Activated B cell treated with CpG ODN at 0.5 μM for 24 hours (primary cell): ENCODE measurements around the gene VANGL1. TPM values are rescaled to one million over a fixed set of nuclear protein-coding genes. Genes with fewer than 3 reads are reported as not detected.

Experiments
- ATAC-seq: fragments of 200-7000 bp; cut with Tn5 transposase; one replicate; pipeline ENCODE4 v1.10.0; 2021; ENCODE audit warnings: low read depth, mild to moderate bottlenecking, moderate library complexity
- CTCF ChIA-PET: fragments of 350-600 bp; sonication (Branson Sonifier 250); formaldehyde crosslinking; loops from one replicate; lab custom pipeline; 2021; ENCODE audit warnings: antibody characterized with exemption; lab: Charles Lee
- POLR2A ChIA-PET: fragments of 350-600 bp; sonication (Branson Sonifier 250); formaldehyde crosslinking; loops from one replicate; lab custom pipeline; 2021; ENCODE audit warnings: antibody characterized with exemption; lab: Charles Lee
- DNase-seq: peaks from one replicate; pipeline ENCODE4 v3.0.0; 2022
- H3K27ac Mint-ChIP-seq: one replicate; pipeline ENCODE4 v1.8.0; 2020; ENCODE audit warnings: mixed read lengths
- H3K27me3 Mint-ChIP-seq: one replicate; pipeline ENCODE4 v1.8.0; 2021; ENCODE audit warnings: mixed read lengths
- H3K36me3 Mint-ChIP-seq: one replicate; pipeline ENCODE4 v1.8.0; 2021; ENCODE audit warnings: low read depth, mixed read lengths
- H3K4me1 Mint-ChIP-seq: one replicate; pipeline ENCODE4 v1.8.0; 2021; ENCODE audit warnings: mixed read lengths
- H3K4me3 Mint-ChIP-seq: one replicate; pipeline ENCODE4 v1.8.0; 2020; ENCODE audit warnings: mild to moderate bottlenecking, mixed read lengths
- H3K9me3 Mint-ChIP-seq: one replicate; pipeline ENCODE4 v1.8.0; 2020; ENCODE audit warnings: mixed read lengths
- CTCF ChIP-seq: fragments of 200-600 bp; IDR thresholded peaks from one replicate; pipeline ENCODE4 v1.8.0; 2022; ENCODE audit warnings: antibody characterized with exemption, mild to moderate bottlenecking
- intact Hi-C: fragments of 100-400 bp; cut with micrococcal nuclease; formaldehyde crosslinking; loops from one replicate; pipeline ENCODE4 v1.15.1; 2024
- total RNA-seq: library from RNA; stranded (reverse); gene quantifications from 2 replicates; pipeline ENCODE4 v1.2.3, GENCODE V29; 2022

Gene VANGL1
- total RNA-seq, 1 donor from 2014 or later = 1.2 TPM

- Mint-ChIP-seq H3K4me3 (no peak overlapping the region), H3K36me3 (no peaks in the 10 kb centered on the region), H3K27me3 (peaks cover 5% of the 10 kb centered on the region), H3K9me3 (no peaks in the 10 kb centered on the region), H3K4me1 (no peaks in the 10 kb centered on the region), H3K27ac (no peak overlapping the region)
- DNase-seq = no peak
- ChIA-PET POLR2A (no interaction called here), CTCF (no interaction called here)
- ATAC-seq = no peak
- TF ChIP-seq CTCF = no peak
- intact Hi-C loops = loop anchor here (5.0 kb wide), 1 partner anchor 783 kb away; no protein-coding TSS in a partner anchor
Measured at GRCh38 chr1:115714572-115715141, 72.9 kb downstream of the VANGL1 start.

- intact Hi-C loops = loop anchor here (5.0 kb wide), 1 partner anchor 780 kb away; no protein-coding TSS in a partner anchor
Measured at GRCh38 chr1:115717541-115717940, 75.8 kb downstream of the VANGL1 start.

GRCh38 chr1:115718011-115718754 is 76.4 kb downstream of the VANGL1 start:
- H3K4me1 Mint-ChIP-seq = no peaks in the 10 kb centered on the region

More at GRCh38 chr1:115717541-115717940, 75.8 kb downstream of the VANGL1 start:
- Mint-ChIP-seq H3K27ac (no peak overlapping the region), H3K36me3 (no peaks in the 10 kb centered on the region), H3K4me1 (no peaks in the 10 kb centered on the region), H3K27me3 (peaks cover 3% of the 10 kb centered on the region), H3K9me3 (no peaks in the 10 kb centered on the region), H3K4me3 (no peak overlapping the region)
- TF ChIP-seq CTCF = no peak
- CTCF ChIA-PET = interaction anchor here (1.6 to 2.7 kb wide), 2 partner anchors 11 to 264 kb away, joined by 5 to 11 read pairs; no protein-coding TSS in a partner anchor
- POLR2A ChIA-PET = no interaction called here
- ATAC-seq (no peak), DNase-seq (no peak)

GRCh38 chr1:115719285-115719684 is 77.5 kb downstream of the VANGL1 start:
- Mint-ChIP-seq H3K27ac (no peak overlapping the region), H3K4me1 (no peaks in the 10 kb centered on the region), H3K36me3 (no peaks in the 10 kb centered on the region), H3K4me3 (no peak overlapping the region), H3K9me3 (no peaks in the 10 kb centered on the region), H3K27me3 (peaks cover 5% of the 10 kb centered on the region)
- CTCF ChIA-PET = no interaction called here
- POLR2A ChIA-PET = no interaction called here
- DNase-seq (no peak), ATAC-seq (no peak)
- TF ChIP-seq CTCF = no peak
- intact Hi-C loops = loop anchor here (5.0 kb wide), 1 partner anchor 778 kb away; no protein-coding TSS in a partner anchor

More at GRCh38 chr1:115718011-115718754, 76.4 kb downstream of the VANGL1 start:
- Mint-ChIP-seq H3K36me3 (no peaks in the 10 kb centered on the region), H3K4me3 (no peak overlapping the region), H3K27ac (no peak overlapping the region), H3K27me3 (peaks cover 3% of the 10 kb centered on the region), H3K9me3 (no peaks in the 10 kb centered on the region)
- DNase-seq (no peak), ATAC-seq (no peak)
- intact Hi-C loops = loop anchor here (5.0 kb wide), 1 partner anchor 779 kb away; no protein-coding TSS in a partner anchor
- CTCF ChIA-PET = interaction anchor here (1.6 to 2.7 kb wide), 2 partner anchors 11 to 263 kb away, joined by 5 to 11 read pairs; no protein-coding TSS in a partner anchor
- no peak for TF ChIP-seq CTCF
- POLR2A ChIA-PET = no interaction called here

- intact Hi-C loops = no loop called here
- Mint-ChIP-seq H3K27me3 (peaks cover 9% of the 10 kb centered on the region), H3K36me3 (no peaks in the 10 kb centered on the region), H3K27ac (no peak overlapping the region), H3K9me3 (no peaks in the 10 kb centered on the region), H3K4me1 (no peaks in the 10 kb centered on the region), H3K4me3 (no peak overlapping the region)
- POLR2A ChIA-PET = no interaction called here
- ATAC-seq = no peak
- no peak for DNase-seq
- CTCF ChIA-PET = no interaction called here
- no peak for TF ChIP-seq CTCF
Measured at GRCh38 chr1:115722221-115722620, 80.5 kb downstream of the VANGL1 start.
